G401.6 (cell line): ENCODE measurements around the gene FTH1.
A peak's percentile ranks its signal among the peaks of the same experiment; 100 is the strongest.

Source experiments
- FAIRE-seq: peaks from 2 replicates; lab custom pipeline; 2012; peaks lifted over from hg19 to GRCh38; lab: Jason Lieb, UNC

The FTH1 gene

DNA sequence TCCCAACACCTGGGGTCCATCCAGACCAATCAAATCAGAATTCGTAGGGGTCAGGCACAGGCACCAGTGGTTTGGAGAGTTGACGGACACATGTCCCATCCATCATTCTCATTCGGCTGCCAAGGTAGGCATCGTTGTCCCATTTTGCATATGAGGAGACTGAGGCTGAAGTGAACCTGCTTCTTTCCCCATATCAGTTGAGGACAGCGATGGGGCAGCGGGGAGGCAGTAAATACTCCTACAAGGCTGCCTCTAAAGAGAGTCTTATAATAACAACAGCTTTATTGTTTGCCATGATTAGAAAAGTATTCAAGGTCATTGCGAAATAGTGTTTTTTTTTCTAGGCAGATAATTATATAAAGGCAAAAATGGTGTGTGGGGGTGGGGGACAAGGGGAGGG lies 18.9 kb downstream of the FTH1 start:
- FAIRE-seq = no peak

DNA sequence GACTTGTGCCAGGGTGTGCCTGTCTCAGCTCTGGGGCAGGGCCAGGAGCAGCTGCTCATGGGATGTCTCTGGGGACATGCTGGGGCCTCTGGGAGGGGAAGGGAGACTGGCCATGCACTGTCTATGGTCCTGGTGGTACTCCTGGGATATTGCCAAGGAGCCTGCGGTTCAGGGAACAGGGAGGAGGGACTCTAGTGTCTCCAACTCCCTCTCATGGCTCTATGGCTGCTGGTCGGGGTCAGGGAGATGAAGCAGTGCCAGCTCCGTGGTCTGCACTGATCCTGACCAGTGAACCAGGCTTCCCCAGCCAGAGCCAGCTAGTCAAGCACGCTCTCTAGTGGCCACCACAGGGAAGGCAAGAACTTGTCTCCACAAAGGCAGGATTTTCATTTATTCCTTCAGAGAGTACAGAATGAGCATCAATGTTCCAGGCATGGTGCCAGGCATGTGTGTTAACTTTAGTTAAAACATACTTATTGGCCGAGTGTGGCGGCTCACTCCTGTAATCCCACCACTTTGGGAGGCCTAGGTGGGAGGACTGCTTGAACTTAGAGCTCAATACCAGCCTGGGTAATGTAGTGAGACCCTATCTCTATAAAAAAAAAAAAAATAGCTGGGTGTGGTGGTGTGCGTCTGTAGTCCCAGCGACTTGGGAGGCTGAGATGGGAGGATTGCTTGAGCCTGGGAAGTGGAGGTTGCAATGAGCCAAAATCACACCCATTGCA lies 19.8 kb downstream of the FTH1 start:
- FAIRE-seq = peak; percentile 42

DNA sequence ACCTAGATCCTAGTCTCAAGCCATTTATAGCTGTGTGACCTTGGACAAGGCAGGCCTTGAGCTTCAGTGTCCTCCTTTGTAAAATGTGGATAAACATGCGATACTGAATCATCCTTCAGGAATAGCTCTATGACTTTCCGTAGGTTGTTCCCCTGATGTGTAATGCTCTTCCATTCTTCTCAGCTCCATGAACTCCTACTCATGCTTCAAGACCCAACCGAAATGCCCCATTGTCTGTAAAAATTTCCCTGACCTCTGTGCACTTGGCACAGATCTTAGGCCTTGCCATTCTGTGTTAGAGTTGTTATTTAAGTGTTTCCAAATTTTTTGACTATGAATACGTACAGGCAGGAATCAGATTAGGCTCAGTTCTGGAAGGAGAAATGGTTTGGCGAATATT lies 20.5 kb downstream of the FTH1 start:
- FAIRE-seq = no peak

DNA sequence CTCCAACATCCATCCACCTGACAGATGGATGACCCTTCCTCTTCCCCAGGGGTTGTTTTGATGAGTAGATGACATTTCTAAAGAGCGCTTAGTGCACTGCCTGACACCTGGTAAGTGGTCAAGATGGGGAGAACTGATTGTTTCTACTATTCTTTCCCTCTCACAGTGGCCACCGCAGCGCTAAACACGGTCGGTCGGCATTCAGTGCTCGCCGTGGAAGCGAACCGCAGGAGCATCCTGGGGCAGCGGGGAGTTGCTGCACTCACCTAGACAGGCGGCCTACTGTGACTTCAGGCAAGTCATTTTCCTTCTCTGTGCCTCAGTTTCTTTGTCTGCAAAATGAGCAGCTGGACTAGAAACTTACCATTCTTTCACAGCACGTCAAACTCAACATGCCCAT lies 22.2 kb downstream of the FTH1 start:
- FAIRE-seq = no peak

DNA sequence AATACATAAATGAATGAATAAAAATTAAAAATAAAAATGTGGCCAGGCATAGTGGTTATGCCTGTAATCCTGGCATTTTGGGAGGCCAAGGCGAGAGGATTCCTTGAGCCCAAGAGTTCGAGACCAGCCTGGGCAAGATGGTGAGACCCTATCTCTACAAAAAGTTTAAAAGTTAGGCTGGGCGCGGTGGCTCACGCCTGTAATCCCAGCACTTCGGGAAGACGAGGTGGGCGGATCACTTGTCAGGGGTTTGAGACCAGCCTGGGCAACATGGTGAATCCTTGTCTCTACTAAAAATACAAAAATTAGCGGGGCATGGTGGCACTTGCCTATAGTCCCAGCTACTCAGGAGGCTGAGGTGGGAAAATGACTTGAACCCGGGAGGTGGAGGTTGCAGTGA lies 27.0 kb downstream of the FTH1 start:
- no peak for FAIRE-seq

DNA sequence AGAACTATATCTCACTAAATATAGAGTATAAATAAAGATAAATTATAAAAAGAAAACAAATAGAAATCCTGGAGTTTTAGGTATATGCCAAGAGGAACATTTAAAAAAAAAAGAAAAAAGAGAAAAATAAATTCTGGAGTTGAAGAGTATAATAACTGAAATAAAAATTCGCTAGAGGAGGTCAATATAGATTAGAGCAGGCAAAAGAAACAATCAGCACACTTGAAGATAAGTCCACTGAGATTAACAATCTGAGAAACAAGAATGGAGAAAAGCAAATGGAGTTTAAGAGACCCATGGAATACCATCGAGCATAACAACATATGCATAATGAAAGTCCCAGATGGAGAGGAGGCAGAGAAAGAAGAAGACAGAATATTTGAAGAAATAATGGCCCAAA lies 31.6 kb downstream of the FTH1 start:
- FAIRE-seq = peak; percentile 47

DNA sequence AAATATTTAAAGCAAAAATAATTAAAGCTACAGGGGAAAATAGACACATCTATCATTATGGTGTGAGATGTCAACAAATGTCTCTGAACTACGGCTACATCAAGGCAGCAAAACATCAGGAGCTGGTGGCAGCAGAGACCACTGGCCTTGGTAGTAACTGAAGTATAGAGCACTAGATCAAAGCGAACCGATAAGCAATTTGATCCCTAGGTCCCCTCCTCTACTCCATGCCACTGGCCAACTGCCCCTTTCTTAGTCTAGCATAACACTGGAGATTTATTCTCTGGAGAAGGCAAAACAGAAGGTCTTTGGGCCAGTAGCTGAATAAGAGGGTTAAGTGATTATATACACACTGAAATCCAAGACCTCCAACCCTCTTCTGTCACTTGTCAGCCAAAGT lies 36.5 kb downstream of the FTH1 start:
- no peak for FAIRE-seq

DNA sequence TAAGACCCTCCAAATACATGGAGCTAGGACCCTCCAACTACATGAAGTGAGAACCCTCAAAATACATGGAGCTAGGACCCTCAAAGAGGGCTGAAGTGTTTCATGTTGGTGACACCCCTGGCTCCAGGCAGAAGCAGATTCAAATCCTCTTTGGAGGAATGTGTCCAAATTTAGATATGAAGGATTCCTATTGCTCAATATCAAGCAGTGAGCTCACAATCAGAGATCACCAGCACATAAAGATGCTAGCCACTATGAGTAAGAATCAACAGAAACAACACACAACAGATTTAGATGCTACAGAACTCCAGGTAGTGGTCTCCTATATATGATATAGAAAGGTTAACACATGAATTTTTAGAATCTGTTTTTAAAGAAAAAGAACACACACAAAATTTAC lies 38.8 kb downstream of the FTH1 start:
- FAIRE-seq = no peak

DNA sequence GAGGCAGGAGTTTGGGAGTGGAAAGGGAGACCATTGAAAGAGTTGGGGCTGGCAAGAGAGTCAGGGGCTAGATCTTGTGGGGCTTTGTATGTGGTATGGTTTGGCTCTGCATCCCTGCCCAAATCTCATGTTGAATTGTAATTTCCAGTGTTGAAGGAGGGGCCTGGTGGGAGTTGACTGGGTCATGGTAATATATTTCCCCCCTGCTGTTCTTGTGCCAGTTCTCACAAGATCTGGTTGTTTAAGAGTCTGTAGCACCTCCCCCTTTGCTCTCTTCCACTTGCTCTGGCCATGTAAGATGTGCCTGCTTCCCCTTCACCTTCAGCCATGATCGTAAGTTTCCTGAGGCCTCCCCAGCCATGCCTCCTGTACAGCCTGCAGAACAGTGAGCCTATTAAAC lies 39.9 kb downstream of the FTH1 start:
- FAIRE-seq = no peak

DNA sequence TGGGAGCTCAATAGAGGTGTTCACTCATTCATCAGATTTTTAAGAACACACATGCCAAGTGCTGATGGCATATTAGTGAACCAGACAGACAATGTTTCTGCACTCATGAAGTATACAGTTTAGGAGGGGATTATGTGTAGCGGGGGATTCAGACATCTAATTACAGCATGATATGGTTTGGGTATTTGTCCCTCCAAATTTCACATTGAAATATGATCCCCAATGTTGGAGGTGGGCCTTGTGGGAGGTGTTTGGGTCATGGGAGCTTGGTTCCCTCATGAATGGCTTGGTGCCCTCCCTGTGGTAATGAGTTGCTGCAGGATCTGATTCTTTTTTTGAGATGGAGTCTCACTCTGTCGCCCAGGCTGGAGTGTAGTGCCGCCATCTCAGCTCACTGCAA lies 41.2 kb downstream of the FTH1 start:
- FAIRE-seq = no peak

DNA sequence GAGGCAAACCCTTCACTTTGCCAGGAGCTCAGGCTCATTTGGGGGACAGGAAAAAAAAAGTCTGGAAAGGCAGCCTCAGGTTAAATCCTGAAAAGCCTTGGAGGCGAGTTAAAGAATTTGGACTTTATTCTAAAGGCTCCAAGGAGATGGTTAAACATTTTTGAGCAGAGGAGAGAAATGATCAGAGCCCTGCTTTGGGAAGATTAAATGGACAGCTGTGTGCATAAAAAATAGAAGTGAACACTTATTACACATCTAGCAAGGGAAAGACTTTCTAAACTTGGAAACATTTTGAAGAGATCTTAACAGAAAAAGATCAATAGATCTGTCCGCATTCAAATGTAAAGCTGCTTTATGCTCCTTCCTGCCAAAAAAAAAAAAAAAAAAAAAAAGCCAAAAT lies 41.7 kb downstream of the FTH1 start:
- no peak for FAIRE-seq

DNA sequence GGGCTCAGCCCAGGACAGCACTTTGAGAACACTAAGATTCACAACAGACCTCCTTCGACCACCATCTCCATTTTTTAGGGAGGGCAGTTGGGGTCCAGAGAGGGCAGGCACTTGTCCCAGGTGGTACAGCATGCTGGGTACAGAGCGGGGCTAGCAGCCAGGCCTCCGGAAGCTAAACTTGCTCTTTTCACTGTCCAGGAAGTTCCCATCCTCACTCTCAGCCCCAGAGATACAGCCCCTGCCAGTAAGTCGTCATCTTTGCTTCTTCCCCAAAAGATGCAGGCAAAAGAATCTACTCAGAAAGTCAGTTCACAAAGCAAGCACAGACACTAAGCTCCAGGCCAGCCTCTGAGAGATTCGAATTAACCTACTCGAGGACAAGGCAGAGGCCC lies 43.4 kb downstream of the FTH1 start:
- no peak for FAIRE-seq

DNA sequence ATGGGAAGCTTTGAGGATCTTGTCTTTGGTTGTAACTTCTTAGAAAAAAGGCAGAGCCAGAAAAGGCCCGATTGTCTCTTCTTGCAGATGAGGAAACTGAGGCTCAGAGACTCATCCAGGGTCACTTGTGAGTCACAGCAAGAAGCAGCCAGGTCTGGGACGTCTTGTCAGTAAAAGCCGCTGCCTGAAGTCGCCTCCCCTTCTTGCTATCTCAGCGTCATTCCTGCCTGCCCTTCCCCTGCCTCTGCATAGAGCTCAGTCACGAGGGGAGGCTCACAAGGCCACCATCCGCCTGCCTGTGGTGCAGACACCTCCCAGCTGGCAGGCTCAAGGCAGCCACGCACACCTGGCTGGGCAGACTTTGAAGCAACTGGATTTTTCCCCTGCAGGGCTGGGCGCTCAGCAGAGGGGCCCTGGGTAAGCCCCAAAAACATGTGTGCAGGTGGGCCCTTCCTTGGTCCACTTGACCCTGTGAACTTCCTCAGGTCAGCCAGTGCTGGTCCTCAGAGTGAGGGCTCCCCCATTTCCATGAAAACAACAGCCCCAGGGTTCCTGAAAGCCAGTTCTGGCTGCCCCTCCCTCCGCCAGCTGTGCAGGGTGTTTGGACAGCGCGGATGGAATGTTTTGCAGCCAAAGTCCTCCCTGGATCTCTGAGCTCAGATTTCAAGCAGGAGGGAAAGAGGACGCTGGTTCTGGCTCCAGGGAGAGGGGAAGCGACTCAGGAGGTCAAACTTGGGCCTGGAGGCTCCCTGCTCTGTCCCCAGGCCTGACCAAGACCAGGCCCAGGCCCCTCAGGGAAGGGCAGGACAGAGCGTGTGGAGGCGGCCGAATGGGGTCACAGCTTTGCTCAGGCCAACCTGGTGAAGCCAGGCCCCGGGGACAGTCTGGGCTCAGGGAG lies 44.0 kb downstream of the FTH1 start:
- no peak for FAIRE-seq

DNA sequence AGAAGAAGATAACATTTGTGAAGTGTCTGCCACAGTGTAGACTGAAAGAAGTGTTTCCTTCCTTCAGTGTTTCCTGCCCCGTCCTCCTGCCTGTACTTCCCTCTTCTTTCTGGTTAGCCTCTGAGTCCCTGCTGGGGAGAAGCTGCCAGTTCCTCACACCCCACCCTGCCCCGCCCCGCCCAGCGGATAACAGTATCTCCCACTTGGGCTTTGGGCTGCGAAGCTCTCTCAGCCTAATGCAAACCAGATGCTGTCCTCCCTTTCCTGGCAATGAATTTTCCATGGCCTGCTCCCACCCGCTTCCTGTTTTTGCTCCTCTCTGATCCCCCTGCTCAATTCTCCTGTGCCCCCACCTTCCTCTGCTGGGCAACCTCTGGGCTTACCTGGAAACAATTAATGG lies 44.9 kb downstream of the FTH1 start:
- FAIRE-seq = no peak

DNA sequence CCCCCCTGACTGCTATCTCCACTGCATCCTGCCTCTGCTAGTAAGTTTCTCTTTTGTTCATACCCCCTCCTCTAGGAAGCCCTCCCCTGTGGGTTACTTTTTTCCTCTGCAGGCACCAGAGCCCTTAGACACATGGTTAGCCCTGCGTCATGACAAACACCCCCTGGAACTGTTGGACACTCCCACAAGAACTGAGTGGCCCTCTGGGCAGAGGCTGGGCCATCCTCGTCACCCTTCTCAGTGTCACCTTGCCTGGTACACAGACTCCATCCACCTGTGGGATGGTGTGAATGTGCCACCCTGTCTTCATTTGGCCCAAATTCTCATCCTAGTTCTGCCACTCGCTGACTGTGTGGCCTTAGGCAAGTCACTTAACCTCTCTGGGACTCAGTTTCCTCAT lies 46.0 kb downstream of the FTH1 start:
- FAIRE-seq = no peak

DNA sequence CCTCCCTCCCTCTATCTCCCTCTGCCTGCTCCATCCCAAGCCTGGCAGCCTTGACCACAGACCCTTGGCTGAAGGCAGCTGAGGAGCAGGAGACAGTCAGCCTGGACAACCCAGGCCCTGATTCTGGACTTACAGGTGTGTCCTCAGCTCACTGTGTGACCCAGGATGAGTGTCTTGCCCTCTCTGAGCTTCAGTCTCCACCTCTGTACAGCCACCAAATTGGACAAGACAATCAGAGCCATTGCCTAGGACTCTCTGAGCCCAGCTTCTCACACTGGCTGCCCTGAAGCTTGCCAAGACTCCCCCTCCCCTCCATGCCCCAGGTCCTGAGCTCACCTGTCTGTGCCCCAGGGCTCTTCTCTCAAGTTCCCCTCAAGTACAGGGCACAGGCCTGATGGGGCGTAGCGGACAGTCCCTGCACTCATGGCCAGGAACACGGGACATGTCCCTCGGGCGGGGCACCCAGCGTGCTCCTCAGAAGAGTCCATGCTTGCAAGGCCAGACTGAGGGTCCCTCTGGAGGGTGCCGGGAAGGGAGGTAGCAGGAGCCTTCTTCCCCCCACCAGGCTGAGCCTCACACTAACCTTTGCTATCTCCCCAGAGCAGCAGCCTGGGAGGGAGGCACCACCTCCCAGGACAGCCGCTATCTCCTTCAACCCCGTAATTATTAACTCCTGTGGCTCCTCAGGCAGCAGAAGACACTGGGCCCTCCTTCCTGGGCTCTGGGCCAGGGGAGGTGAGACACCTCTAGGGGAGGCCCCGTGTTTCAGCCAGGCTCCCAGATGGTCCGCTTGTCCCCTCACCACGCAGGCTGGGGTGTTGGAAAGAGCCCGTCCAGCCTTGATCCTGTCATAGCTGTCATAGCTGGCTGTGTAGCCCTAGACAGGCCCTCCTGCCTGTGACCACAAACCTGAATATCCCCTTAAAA lies 47.5 kb downstream of the FTH1 start:
- no peak for FAIRE-seq

DNA sequence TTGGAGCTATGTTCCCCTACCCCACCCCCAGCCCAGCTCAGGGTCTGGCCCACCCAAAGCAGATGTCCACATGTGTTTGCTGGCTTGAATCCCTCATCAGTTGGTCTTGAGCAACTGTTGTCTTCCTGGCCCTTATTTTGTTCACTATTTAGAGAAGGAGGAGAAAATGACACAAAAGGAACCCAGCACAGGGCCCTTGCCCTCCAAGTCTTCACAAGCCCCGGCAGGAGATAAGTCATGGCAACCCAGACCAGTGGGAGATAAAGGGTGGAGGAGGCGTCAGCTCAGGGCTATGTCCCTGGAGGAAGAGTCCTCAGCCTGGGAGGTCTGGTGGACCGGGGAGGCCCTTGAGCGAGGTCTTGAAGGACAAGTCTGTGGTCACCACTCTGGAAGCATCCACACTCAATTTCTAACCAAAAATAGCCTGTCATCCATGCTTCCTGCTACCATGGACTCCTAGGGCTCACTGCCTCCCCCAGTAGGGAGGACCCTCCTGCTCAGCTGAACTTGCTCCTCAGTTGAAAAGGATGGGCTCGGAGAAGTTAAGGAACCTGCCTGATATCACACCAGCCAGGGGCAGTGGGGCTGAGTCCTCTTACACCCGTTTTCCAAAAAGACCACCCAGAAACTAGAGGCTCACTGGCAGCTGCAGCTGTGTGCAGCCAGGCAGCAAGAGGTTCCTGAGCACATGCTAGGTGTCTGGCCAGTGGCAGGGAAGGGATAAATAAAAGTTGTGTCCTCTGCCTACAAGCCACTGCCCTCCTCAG lies 48.3 kb downstream of the FTH1 start:
- FAIRE-seq = no peak

DNA sequence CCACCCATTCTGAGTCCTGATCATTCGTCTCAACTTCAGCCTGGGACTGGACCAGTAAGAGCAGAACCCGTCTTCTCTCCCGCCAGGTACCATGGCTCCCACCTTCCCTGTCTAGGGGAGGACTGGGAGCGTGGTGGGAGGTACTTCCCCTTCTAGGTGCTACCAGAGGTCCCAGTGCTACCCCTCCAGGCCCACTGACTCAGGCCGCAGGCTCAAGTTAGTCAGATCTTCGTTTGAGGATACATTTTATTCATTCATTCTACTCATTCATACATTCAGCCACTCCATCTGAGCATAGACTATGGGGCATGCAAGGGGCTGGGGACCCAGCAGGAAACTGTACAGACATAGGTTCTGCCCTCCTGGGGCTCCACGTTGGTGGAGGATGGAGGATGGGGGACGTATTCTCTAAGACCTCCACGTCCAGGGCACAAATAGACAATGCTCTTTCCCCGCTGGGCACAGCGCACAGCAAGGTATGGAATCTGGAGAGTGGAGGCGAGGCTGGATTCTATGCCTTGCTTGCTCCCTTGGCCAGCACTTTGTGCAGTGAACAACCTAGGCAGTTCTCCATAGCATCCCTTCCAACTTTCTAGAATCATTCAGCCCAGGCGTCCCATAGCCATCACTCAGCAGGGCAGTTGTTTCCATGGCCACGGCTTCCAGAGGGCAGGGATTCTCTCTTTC lies 49.0 kb downstream of the FTH1 start:
- FAIRE-seq = no peak

DNA sequence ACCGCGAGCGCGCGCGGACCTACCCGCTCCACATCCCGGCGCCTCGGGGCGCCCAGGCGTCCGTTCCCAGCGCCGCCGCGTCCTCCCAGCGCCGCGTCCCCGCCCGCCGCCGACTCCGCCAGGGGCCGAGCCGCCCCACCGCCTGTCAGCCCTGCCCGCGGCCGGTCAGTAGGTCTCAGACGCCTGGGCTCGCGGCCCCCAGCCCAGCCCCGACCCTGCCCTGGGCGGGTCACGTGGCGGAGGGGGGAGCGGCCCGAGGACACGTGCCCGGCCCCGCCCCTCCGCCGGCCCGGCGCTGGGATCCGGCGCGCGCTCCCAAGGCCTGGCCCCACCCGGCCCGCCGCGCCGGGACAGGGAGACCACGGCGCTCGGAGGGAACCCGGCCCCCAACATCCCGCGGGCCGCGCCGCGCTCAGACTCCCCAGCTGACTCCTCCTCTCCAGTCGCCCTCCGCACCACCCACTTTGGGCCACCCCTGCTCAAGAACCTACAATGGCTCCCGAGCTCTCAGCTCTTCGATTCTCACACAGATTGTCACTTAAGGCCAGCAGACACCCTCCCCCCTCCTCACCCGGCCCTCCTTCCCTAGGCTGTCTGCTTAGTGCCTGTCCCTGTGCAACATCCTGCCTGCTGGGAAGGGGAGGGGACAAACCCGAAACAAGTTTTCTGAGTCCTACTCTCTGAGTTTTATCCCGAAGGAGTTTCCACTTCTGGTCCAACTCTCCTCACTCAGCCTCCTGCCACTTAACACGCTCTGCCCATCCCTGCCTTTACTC lies 49.9 kb downstream of the FTH1 start, which contains the start of gene RAB3IL1:
Gene RAB3IL1, minus strand, starts transcription at position 233 of the 776 bp plus-strand sequence. Its CDS starts 199 bp downstream, at position 34.
- FAIRE-seq = no peak

DNA sequence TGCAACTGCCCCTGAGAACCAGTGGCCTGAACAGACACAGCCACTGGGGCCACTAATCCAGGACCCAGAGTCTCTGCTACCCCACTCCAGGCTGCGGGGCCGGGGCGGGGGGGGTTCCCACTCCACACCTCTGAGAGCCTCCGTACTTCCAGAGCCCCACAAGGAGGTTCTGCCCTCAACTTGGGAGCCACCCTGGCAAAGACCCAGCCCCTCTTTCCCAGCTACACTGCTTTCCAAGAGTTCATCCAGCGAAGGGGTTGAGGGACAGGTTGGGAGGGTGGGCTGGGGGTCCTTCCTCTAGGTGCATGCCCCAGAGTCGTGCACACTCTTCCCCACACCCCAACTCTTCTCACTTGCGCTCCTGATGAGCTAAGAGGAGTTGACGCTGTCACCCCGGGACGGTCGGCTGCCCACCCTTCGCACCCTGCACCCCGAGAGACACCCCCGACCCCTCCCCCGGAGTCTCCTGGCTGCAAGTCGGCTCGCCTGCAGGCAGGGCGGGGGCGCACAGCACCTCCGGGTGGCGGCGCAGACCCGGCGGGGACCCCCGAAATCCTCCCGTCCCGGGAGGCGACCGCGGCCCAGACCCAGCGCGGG lies 50.6 kb downstream of the FTH1 start:
- no peak for FAIRE-seq
